Vagina (tissue), 2 donors: ENCODE measurements around the gene NEK5. TPM values are rescaled to one million over a fixed set of nuclear protein-coding genes. Genes with fewer than 3 reads are reported as not detected.
"Not testable (repeated sequence)": the region's sequence is repeated elsewhere in the genome, so short reads cannot be mapped to it uniquely, and the experiment has no call there.

Experiments
- DNase-seq, 2 donors: peaks; one replicate each; pipeline ENCODE4 v3.0.0-alpha.2; 2017; ENCODE audit errors: extremely low spot score in 2 of 2
- H3K27ac ChIP-seq: fragments of 200-600 bp; sonication (generic); one replicate; pipeline ENCODE4 v1.5.1; 2019
- H3K27me3 ChIP-seq: fragments of 200-600 bp; sonication (generic); one replicate; pipeline ENCODE4 v1.5.1; 2019
- H3K36me3 ChIP-seq, 2 donors: fragments of 200-600 bp; sonication (generic); one replicate each; pipeline ENCODE4 v1.5.1; 2017 to 2019
- H3K4me1 ChIP-seq: fragments of 200-600 bp; sonication (generic); one replicate; pipeline ENCODE4 v1.5.1; 2019
- H3K4me3 ChIP-seq, 2 donors: fragments of 200-600 bp; sonication (generic); 1 replicate in 1 of 2; 2 replicates in 1 of 2; pipeline ENCODE4 v1.5.1; 2016 to 2019
- H3K9me3 ChIP-seq: fragments of 200-600 bp; sonication (generic); one replicate; pipeline ENCODE4 v1.5.1; 2019
- CTCF ChIP-seq, 3 experiments: fragments of 450-650 bp in 2 of 3; fragments of 200-600 bp in 1 of 3; sonication (generic) in 1 of 3; IDR thresholded peaks; one replicate each; pipeline ENCODE4 v1.5.1; 2017 to 2019; ENCODE audit warnings: antibody characterized with exemption in 3 of 3, mild to moderate bottlenecking in 2 of 3, moderate library complexity in 2 of 3
- POLR2A ChIP-seq, 2 donors: fragments of 450-650 bp; IDR thresholded peaks; one replicate each; pipeline ENCODE4 v1.6.1; 2017; ENCODE audit warnings: antibody characterized with exemption in 2 of 2, mild to moderate bottlenecking in 2 of 2, moderate library complexity in 2 of 2
- POLR2AphosphoS5 ChIP-seq, 2 donors: sonication (generic); formaldehyde crosslinking; IDR thresholded peaks; one replicate each; pipeline ENCODE4 v1.9.0; 2017; ENCODE audit warnings: antibody characterized with exemption in 2 of 2, mild to moderate bottlenecking in 2 of 2, low read depth in 1 of 2; ENCODE audit not compliant: insufficient read depth in 1 of 2
- intact Hi-C: fragments of 100-400 bp; cut with DNase I; formaldehyde crosslinking; loops from one replicate; pipeline ENCODE4 v1.15.1; 2023
- total RNA-seq: library from RNA; depleted of rRNA; stranded (reverse); fragments of >200 nt; gene quantifications from one replicate; pipeline ENCODE4 v1.2.3, GENCODE V29; 2016

The NEK5 gene
- total RNA-seq, 1 donor from 2014 or later, result 0.98 TPM

GRCh38 chr13:52096062-52096461 lies 32.8 kb downstream of the NEK5 start:
- no peaks in the 10 kb centered on the region for H3K36me3 ChIP-seq
- no peak for DNase-seq
- TF ChIP-seq POLR2AphosphoS5 (IDR thresholded peaks at IDR 0.05; ENCODE audit: insufficient read depth in 1 of 2, low read depth in 1 of 2) (no peak), POLR2A (IDR thresholded peaks at IDR 0.05) (no peak), CTCF (IDR thresholded peaks at IDR 0.05) (no peak)
- H3K9me3 ChIP-seq, result no peaks in the 10 kb centered on the region
- no peaks in the 10 kb centered on the region for H3K4me1 ChIP-seq
- H3K27ac ChIP-seq, result no peak overlapping the region
- no peaks in the 10 kb centered on the region for H3K27me3 ChIP-seq
- no peak overlapping the region for H3K4me3 ChIP-seq
- intact Hi-C loops, result no loop called here

GRCh38 chr13:52092087-52092486 lies 36.8 kb downstream of the NEK5 start:
- DNase-seq, result no peak
- intact Hi-C loops, result no loop called here
- Histone ChIP-seq H3K27ac (no peak overlapping the region), H3K9me3 (no peaks in the 10 kb centered on the region), H3K4me1 (no peaks in the 10 kb centered on the region), H3K4me3 (no peak overlapping the region), H3K36me3 (no peaks in the 10 kb centered on the region), H3K27me3 (no peaks in the 10 kb centered on the region)
- TF ChIP-seq POLR2A (IDR thresholded peaks at IDR 0.05) (no peak), POLR2AphosphoS5 (IDR thresholded peaks at IDR 0.05; ENCODE audit: insufficient read depth in 1 of 2, low read depth in 1 of 2) (no peak), CTCF (IDR thresholded peaks at IDR 0.05) (no peak)

- TF ChIP-seq POLR2AphosphoS5 (IDR thresholded peaks at IDR 0.05; ENCODE audit: insufficient read depth in 1 of 2, low read depth in 1 of 2) (no peak), POLR2A (IDR thresholded peaks at IDR 0.05) (no peak), CTCF (IDR thresholded peaks at IDR 0.05) (no peak)
- Histone ChIP-seq H3K4me1 (no peaks in the 10 kb centered on the region), H3K4me3 (no peak overlapping the region), H3K27me3 (no peaks in the 10 kb centered on the region), H3K36me3 (no peaks in the 10 kb centered on the region), H3K27ac (no peak overlapping the region), H3K9me3 (no peaks in the 10 kb centered on the region)
- intact Hi-C loops, result no loop called here
- DNase-seq, result no peak
These were observed 37.4 kb downstream of the NEK5 start for GRCh38 chr13:52091473-52091872.

- Histone ChIP-seq H3K27me3 (no peaks in the 10 kb centered on the region), H3K27ac (no peak overlapping the region), H3K36me3 (no peaks in the 10 kb centered on the region), H3K9me3 (no peaks in the 10 kb centered on the region), H3K4me3 (no peak overlapping the region), H3K4me1 (no peaks in the 10 kb centered on the region)
- intact Hi-C loops, result no loop called here
- DNase-seq, result no peak
- no peak for TF ChIP-seq POLR2AphosphoS5 (IDR thresholded peaks at IDR 0.05; ENCODE audit: insufficient read depth in 1 of 2, low read depth in 1 of 2)
- no peak for TF ChIP-seq POLR2A (IDR thresholded peaks at IDR 0.05)
- no peak for TF ChIP-seq CTCF (IDR thresholded peaks at IDR 0.05)
These were observed 43.5 kb downstream of the NEK5 start for GRCh38 chr13:52085421-52085820.

- DNase-seq, H3K36me3 ChIP-seq, H3K4me3 ChIP-seq, H3K27ac ChIP-seq, intact Hi-C loops, H3K4me1 ChIP-seq, H3K9me3 ChIP-seq, H3K27me3 ChIP-seq: not testable (repeated sequence)
These were observed 43.9 kb downstream of the NEK5 start for GRCh38 chr13:52084981-52085380.

GRCh38 chr13:52082601-52083000 lies 46.3 kb downstream of the NEK5 start:
- Histone ChIP-seq H3K9me3 (no peaks in the 10 kb centered on the region), H3K4me1 (no peaks in the 10 kb centered on the region), H3K27me3 (no peaks in the 10 kb centered on the region), H3K36me3 (no peaks in the 10 kb centered on the region), H3K27ac (no peak overlapping the region), H3K4me3 (no peak overlapping the region)
- DNase-seq, result no peak
- TF ChIP-seq POLR2A (IDR thresholded peaks at IDR 0.05) (no peak), POLR2AphosphoS5 (IDR thresholded peaks at IDR 0.05; ENCODE audit: insufficient read depth in 1 of 2, low read depth in 1 of 2) (no peak), CTCF (IDR thresholded peaks at IDR 0.05) (no peak)
- intact Hi-C loops, result no loop called here

GRCh38 chr13:52079891-52080290 lies 49.0 kb downstream of the NEK5 start:
- H3K9me3 ChIP-seq, H3K4me3 ChIP-seq, H3K36me3 ChIP-seq, H3K4me1 ChIP-seq, intact Hi-C loops, DNase-seq, H3K27me3 ChIP-seq, H3K27ac ChIP-seq: not testable (repeated sequence)
